Transverse colon (tissue), 4 donors: ENCODE results near the gene IPO11. TPM values are rescaled to one million over a fixed set of nuclear protein-coding genes. Genes with fewer than 3 reads are reported as not detected.
"Not testable (repeated sequence)": the region's sequence is repeated elsewhere in the genome, so short reads cannot be mapped to it uniquely, and the experiment has no call there.

ENCODE experiments used
- DNase-seq: peaks from one replicate; pipeline ENCODE4 v3.0.0-alpha.2; 2019
- H3K27ac ChIP-seq, 4 donors: fragments of 200-600 bp; sonication (generic); 2 replicates each; pipeline ENCODE4 v1.5.1; 2016 to 2018; ENCODE audit warnings: inconsistent platforms in 4 of 4
- H3K27me3 ChIP-seq: fragments of 200-600 bp; sonication (generic); 2 replicates; pipeline ENCODE4 v1.5.1; 2017; ENCODE audit warnings: inconsistent platforms
- H3K36me3 ChIP-seq, 4 donors: fragments of 200-600 bp; sonication (generic); 2 replicates each; pipeline ENCODE4 v1.5.1; 2017 to 2019; ENCODE audit warnings: inconsistent platforms in 4 of 4
- H3K4me1 ChIP-seq, 4 donors: fragments of 200-600 bp; sonication (generic); 2 replicates each; pipeline ENCODE4 v1.5.1; 2017 to 2020; ENCODE audit warnings: inconsistent platforms in 4 of 4
- H3K4me3 ChIP-seq, 4 donors: fragments of 200-600 bp; sonication (generic); 1 replicate in 1 of 4; 2 replicates in 3 of 4; pipeline versions ENCODE4 v1.5.1 to v1.6.1; 2017 to 2019; ENCODE audit warnings: inconsistent platforms in 4 of 4
- H3K9me3 ChIP-seq, 2 donors: fragments of 200-600 bp; sonication (generic); 2 replicates each; pipeline ENCODE4 v1.5.1; 2017 to 2019; ENCODE audit warnings: inconsistent platforms in 2 of 2
- EP300 ChIP-seq: sonication (generic); formaldehyde crosslinking; IDR thresholded peaks from one replicate; pipeline ENCODE4 v1.6.1; 2017; ENCODE audit warnings: antibody characterized with exemption, low read depth
- POLR2A ChIP-seq: fragments of 450-650 bp; IDR thresholded peaks from one replicate; pipeline ENCODE4 v1.6.1; 2016; ENCODE audit warnings: antibody characterized with exemption, mild to moderate bottlenecking, moderate library complexity
- POLR2AphosphoS5 ChIP-seq, 3 donors: sonication (generic); formaldehyde crosslinking; IDR thresholded peaks; one replicate each; pipeline ENCODE4 v1.6.1; 2016; ENCODE audit warnings: antibody characterized with exemption in 3 of 3
- WGBS, 2 donors: methylation state at CpG; one replicate each; pipeline ENCODE4 v1.1.5; 2018; ENCODE audit warnings: low coverage in 1 of 2; 5-methylcytosine and 5-hydroxymethylcytosine counted together
- in situ Hi-C, 4 donors: fragments of 200-750 bp; cut with MboI; loops; one replicate each; pipeline versions ENCODE4 v1.15.0 to v1.15.1; 2017; ENCODE audit warnings: low sequenced_read_pairs in 3 of 4, low pct_ligation_motif_present in 1 of 4, low pct_unique_long_range_greater_than_20kb in 1 of 4
- intact Hi-C: fragments of 100-400 bp; cut with DNase I; formaldehyde crosslinking; loops from one replicate; pipeline ENCODE4 v1.15.1; 2023; ENCODE audit warnings: low total_unique reads
- total RNA-seq, 4 donors: library from RNA; depleted of rRNA; stranded (reverse); fragments of >200 nt; gene quantifications; one replicate each; pipeline ENCODE4 v1.1.0, GENCODE V29; 2016
- TF ChIP-seq, protein P1 (sequence below), 5 experiments: fragments of 200-600 bp in 3 of 5; fragments of 450-650 bp in 2 of 5; sonication (generic) in 3 of 5; IDR thresholded peaks; 1 replicate in 2 of 5; 2 replicates in 3 of 5; pipeline ENCODE4 v1.5.1; 2016 to 2017; ENCODE audit warnings: antibody characterized with exemption in 5 of 5, inconsistent platforms in 3 of 5, mild to moderate bottlenecking in 2 of 5, moderate library complexity in 1 of 5

Gene IPO11
- total RNA-seq, 4 donors from 2014 or later: 6.4 to 37.8 (median 16.3) TPM

DNA sequence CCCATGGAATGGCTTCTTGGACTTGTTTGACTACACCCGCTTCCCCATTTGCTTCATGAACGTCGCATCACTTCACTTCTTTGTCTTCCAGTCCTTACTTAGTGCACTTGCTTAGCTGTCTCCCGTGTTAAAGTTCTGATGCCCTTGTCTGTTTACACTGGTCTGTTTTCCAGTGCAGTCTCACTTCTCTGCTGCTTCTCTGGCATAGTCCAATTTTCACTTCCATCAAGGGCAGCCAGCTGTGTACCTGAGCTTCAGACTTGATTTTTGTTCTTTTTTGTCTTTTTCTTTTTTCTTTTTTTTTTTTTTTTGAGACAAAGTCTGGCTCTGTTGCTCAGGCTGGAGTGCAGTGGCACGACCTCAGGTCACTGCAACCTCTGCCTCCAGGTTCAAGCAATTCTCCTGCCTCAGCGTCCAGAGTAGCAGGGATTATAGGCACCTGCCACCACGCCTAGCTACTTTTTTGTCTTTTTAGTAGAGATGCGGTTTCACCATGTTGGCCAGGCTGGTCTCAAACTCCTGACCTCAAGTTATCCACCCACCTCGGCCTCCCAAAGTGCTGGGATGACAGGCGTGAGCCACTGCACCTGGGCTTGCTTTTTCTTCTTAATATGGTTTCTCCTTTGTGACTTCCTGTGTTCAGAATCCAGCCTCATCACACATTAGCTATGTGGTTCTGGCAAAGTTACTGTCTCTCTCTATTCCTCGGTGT lies 241.5 kb downstream of the IPO11 start:
- H3K4me1 ChIP-seq: no peaks in the 10 kb centered on the region
- no peaks in the 10 kb centered on the region for H3K36me3 ChIP-seq
- DNase-seq: no peak
- in situ Hi-C loops: no loop called here
- H3K4me3 ChIP-seq: no peak overlapping the region
- H3K27ac ChIP-seq: no peak overlapping the region
- H3K9me3 ChIP-seq: no peaks in the 10 kb centered on the region
- intact Hi-C loops: no loop called here
- WGBS, 2 donors: 80 to 87% methylated on average over 7 to 11 of the region's 11 CpGs
- no peaks in the 10 kb centered on the region for H3K27me3 ChIP-seq
- no peak for TF ChIP-seq POLR2A
- TF ChIP-seq POLR2AphosphoS5 (IDR thresholded peaks at IDR 0.05): no peak
- TF ChIP-seq, protein P1, sequence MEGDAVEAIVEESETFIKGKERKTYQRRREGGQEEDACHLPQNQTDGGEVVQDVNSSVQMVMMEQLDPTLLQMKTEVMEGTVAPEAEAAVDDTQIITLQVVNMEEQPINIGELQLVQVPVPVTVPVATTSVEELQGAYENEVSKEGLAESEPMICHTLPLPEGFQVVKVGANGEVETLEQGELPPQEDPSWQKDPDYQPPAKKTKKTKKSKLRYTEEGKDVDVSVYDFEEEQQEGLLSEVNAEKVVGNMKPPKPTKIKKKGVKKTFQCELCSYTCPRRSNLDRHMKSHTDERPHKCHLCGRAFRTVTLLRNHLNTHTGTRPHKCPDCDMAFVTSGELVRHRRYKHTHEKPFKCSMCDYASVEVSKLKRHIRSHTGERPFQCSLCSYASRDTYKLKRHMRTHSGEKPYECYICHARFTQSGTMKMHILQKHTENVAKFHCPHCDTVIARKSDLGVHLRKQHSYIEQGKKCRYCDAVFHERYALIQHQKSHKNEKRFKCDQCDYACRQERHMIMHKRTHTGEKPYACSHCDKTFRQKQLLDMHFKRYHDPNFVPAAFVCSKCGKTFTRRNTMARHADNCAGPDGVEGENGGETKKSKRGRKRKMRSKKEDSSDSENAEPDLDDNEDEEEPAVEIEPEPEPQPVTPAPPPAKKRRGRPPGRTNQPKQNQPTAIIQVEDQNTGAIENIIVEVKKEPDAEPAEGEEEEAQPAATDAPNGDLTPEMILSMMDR (IDR thresholded peaks at IDR 0.05): no peak
- TF ChIP-seq EP300: no peak

DNA sequence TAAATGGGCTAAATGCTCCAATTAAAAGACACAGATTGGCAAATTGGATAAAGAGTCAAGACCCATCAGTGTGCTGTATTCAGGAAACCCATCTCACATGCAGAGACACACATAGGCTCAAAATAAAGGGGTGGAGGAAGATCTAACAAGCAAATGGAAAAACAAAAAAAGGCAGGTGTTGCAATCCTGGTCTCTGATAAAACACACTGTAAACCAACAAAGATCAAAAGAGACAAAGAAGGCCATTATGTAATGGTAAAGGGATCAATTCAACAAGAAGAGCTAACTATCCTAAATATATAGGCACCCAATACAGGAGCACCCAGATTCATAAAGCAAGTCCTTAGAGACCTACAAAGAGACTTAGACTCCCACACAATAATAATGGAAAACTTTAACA lies 245.2 kb downstream of the IPO11 start:
- intact Hi-C loops, H3K27ac ChIP-seq, H3K27me3 ChIP-seq, H3K4me1 ChIP-seq, H3K4me3 ChIP-seq, H3K9me3 ChIP-seq, in situ Hi-C loops, H3K36me3 ChIP-seq, DNase-seq: not testable (repeated sequence)

DNA sequence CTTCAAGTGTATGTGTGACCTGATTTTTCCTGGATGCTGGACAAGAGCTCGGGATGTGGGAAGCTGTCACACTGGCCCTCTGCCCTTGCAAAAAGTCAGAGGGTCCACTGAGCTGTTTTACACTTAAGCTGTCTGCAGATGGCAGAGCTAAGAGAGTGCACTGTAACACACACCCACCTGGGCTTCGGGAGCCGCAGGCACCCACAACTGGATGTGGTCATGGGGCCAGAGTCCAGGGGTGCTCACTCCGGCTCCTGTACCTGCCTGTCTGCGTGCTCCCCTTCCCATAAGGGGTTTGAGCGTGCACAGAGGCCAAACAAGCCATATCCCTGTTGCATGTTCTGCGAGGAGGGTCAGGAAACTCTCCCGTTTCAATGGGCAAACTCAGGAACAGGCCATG lies 248.6 kb downstream of the IPO11 start:
- no peak for DNase-seq
- no peak overlapping the region for H3K4me3 ChIP-seq
- no peaks in the 10 kb centered on the region for H3K4me1 ChIP-seq
- H3K27me3 ChIP-seq: no peaks in the 10 kb centered on the region
- no peaks in the 10 kb centered on the region for H3K36me3 ChIP-seq
- TF ChIP-seq EP300 (no peak), POLR2A (no peak), POLR2AphosphoS5 (IDR thresholded peaks at IDR 0.05) (no peak)
- TF ChIP-seq, protein P1 (IDR thresholded peaks at IDR 0.05): no peak
- H3K27ac ChIP-seq: no peak overlapping the region
- WGBS, 2 donors: 89% methylated on average over 8 of the region's 8 CpGs; no CpG with 5 or more reads in 1 of the 2 donors
- intact Hi-C loops (no loop called here), in situ Hi-C loops (no loop called here)
- H3K9me3 ChIP-seq: no peaks in the 10 kb centered on the region

DNA sequence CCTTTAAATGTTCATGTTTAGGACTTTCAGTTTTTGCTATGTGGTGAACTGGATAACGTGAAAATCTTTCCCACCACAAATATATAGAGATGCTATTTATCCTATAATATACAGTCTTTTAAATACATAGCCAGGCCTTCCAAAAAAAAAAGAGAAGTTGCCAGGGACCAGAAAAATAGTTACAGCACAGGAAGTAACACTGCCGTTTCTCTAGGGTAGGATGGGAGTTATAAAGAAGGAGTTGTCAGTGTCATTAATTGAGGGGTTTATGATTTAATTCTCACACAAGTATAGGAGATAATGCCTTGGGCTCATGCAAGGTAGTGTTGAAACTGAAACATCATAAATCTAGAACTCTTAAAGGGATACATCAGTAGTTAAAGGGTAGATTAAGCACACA lies 250.0 kb downstream of the IPO11 start:
- no peaks in the 10 kb centered on the region for H3K4me1 ChIP-seq
- WGBS, 2 donors: 28 to 41% methylated on average over 2 of the region's 2 CpGs
- H3K4me3 ChIP-seq: no peak overlapping the region
- no peak for DNase-seq
- no peaks in the 10 kb centered on the region for H3K36me3 ChIP-seq
- intact Hi-C loops (loop anchor here (2.0 kb wide), 1 partner anchor 78 kb away; no protein-coding TSS in a partner anchor), in situ Hi-C loops (no loop called here)
- H3K9me3 ChIP-seq: no peaks in the 10 kb centered on the region
- no peak overlapping the region for H3K27ac ChIP-seq
- no peaks in the 10 kb centered on the region for H3K27me3 ChIP-seq
- TF ChIP-seq POLR2A (no peak), POLR2AphosphoS5 (IDR thresholded peaks at IDR 0.05) (no peak), EP300 (no peak)
- TF ChIP-seq, protein P1 (IDR thresholded peaks at IDR 0.05): no peak

DNA sequence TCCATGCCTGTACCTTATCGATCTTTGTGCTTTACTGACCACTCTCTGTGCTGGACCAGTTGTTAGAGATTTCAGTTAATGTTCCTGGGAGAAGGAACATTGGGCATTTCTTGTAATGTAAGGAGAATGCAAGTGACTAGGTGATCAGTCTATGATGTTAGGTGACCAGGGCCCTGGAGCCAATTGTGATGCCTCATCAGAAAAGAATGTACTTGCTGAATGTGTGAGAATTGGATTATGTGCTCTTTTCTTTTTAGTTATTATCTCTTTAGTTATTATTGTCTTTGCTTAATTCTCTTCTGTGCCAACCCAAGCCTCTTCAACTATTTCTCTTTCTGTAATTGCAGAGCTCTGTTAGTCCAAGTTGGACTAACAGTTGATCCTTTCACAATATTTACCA lies 258.9 kb downstream of the IPO11 start:
- TF ChIP-seq, protein P1 (IDR thresholded peaks at IDR 0.05): no peak
- TF ChIP-seq POLR2AphosphoS5 (IDR thresholded peaks at IDR 0.05): no peak

DNA sequence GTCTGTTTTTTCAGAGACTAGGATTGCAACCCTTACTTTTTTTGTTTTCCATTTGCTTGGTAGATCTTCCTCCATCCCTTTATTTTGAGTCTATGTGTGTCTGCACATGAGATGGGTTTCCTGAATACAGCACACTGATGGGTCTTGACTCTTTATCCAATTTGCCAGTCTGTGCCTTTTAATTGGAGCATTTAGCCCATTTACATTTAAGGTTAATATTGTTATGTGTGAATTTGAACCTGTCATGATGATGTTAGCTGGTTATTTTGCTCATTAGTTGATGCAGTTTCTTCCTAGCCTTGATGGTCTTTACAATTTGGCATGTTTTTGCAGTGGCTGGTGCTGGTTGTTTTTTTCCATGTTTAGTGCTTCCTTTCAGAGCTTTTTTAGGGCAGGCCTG lies 264.0 kb downstream of the IPO11 start:
- H3K4me1 ChIP-seq, H3K4me3 ChIP-seq, H3K27me3 ChIP-seq, H3K27ac ChIP-seq, in situ Hi-C loops, H3K9me3 ChIP-seq, DNase-seq, intact Hi-C loops, H3K36me3 ChIP-seq: not testable (repeated sequence)

More for the DNA sequence above, 258.9 kb downstream of the IPO11 start:
- intact Hi-C loops (no loop called here), in situ Hi-C loops (no loop called here)
- Histone ChIP-seq H3K9me3 (no peaks in the 10 kb centered on the region), H3K36me3 (no peaks in the 10 kb centered on the region), H3K27ac (no peak overlapping the region), H3K27me3 (no peaks in the 10 kb centered on the region), H3K4me1 (no peaks in the 10 kb centered on the region), H3K4me3 (no peak overlapping the region)
- 92% methylated on average over 1 of the region's 1 CpG; no CpG with 5 or more reads in 1 of the 2 donors for WGBS, 2 donors
- no peak for DNase-seq
